Left kidney (tissue), 2 donors: ENCODE measurements around the gene ZBTB46. TPM values are rescaled to one million over a fixed set of nuclear protein-coding genes. Genes with fewer than 3 reads are reported as not detected.
"Not testable (repeated sequence)": the region's sequence is repeated elsewhere in the genome, so short reads cannot be mapped to it uniquely, and the experiment has no call there.

ENCODE experiments used
- DNase-seq: peaks from one replicate; pipeline ENCODE4 v3.0.0-alpha.2; 2013
- polyA plus RNA-seq: library from polyadenylated mRNA; unstranded; fragments of 120-200 nt; gene quantifications from one replicate; pipeline ENCODE4 v1.2.1, GENCODE V29; 2013; ENCODE audit not compliant: insufficient read length

Gene ZBTB46
- polyA plus RNA-seq, 1 donor = 16.7 TPM

- no peak for DNase-seq
These were observed 29.4 kb upstream of the ZBTB46 start for GRCh38 chr20:63860325-63861051.

- no peak for DNase-seq
These were observed 28.2 kb upstream of the ZBTB46 start for GRCh38 chr20:63859166-63859699.

GRCh38 chr20:63858393-63859165, 27.5 kb upstream of the ZBTB46 start:
- DNase-seq = peak; percentile 86

GRCh38 chr20:63857764-63858392, 26.8 kb upstream of the ZBTB46 start:
- DNase-seq = no peak

- DNase-seq = no peak
These were observed 25.0 kb upstream of the ZBTB46 start for GRCh38 chr20:63856098-63856511.

- DNase-seq = no peak
These were observed 24.5 kb upstream of the ZBTB46 start for GRCh38 chr20:63855363-63856097.

- DNase-seq = no peak
These were observed 23.8 kb upstream of the ZBTB46 start for GRCh38 chr20:63854766-63855362.

- no peak for DNase-seq
These were observed 23.2 kb upstream of the ZBTB46 start for GRCh38 chr20:63854069-63854765.

- not testable (repeated sequence) for DNase-seq
These were observed 22.6 kb upstream of the ZBTB46 start for GRCh38 chr20:63853733-63854068.

- DNase-seq = not testable (repeated sequence)
These were observed 20.5 kb upstream of the ZBTB46 start for GRCh38 chr20:63851548-63851943.

- DNase-seq = no peak
These were observed 19.9 kb upstream of the ZBTB46 start for GRCh38 chr20:63850689-63851547.

GRCh38 chr20:63848003-63848911, 17.2 kb upstream of the ZBTB46 start:
- DNase-seq = no peak

- DNase-seq = no peak
These were observed 16.4 kb upstream of the ZBTB46 start for GRCh38 chr20:63847237-63848002.

- no peak for DNase-seq
These were observed 15.8 kb upstream of the ZBTB46 start for GRCh38 chr20:63846888-63847236.

GRCh38 chr20:63846128-63846771, 15.2 kb upstream of the ZBTB46 start:
- DNase-seq = no peak

- no peak for DNase-seq
These were observed 13.5 kb upstream of the ZBTB46 start for GRCh38 chr20:63844511-63844991.

- DNase-seq = no peak
These were observed 12.7 kb upstream of the ZBTB46 start for GRCh38 chr20:63843778-63844177.

GRCh38 chr20:63843222-63843621, 12.2 kb upstream of the ZBTB46 start:
- no peak for DNase-seq
